Hippocampal formation (tissue), 2 donors: ENCODE measurements around the gene MCC.
"Not testable (repeated sequence)": the region's sequence is repeated elsewhere in the genome, so short reads cannot be mapped to it uniquely, and the experiment has no call there.

Experiments
- DNase-seq, 2 donors: peaks; one replicate each; lab custom pipeline; 2025; lab: John Stamatoyannopoulos, UW

Gene MCC

DNA sequence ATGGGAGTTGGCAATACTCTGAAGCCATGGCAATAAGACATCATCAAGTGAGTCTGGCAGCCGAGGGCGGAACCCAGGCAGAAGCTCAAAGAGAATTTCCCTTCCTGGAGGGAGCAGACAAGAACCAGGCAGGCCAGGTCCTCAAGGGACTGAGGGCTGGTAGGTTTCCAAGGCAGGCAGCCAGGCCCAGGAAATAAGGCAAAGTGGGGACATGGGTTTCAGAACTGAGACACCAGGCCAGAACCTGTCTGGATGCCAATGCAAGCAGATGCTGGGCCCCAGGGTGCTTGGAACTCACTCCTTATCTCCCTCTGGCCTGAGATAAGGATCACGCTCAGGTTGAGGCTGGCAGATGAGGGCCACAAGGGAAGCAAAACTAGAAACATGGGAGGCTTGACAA lies 62.3 kb downstream of the MCC start:
- DNase-seq, result no peak

DNA sequence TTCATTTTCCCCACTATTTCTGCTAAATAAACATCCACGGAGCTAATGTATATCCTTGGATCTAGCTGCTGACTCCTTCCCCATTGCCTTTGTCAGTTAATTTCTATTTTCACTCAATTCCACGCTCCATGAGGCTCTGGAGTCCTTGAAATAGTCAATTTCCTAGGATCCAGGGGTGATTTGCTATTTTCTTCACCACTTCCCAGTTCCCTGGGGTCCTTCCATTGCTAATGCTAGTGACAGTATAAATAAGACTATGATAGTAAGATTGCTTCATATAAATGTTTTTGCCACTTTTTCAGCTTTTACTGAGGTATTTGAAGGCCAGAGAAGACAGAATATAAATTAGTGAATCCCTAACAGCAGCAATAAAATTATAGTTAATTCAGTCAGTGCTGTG lies 66.6 kb downstream of the MCC start:
- no peak for DNase-seq

DNA sequence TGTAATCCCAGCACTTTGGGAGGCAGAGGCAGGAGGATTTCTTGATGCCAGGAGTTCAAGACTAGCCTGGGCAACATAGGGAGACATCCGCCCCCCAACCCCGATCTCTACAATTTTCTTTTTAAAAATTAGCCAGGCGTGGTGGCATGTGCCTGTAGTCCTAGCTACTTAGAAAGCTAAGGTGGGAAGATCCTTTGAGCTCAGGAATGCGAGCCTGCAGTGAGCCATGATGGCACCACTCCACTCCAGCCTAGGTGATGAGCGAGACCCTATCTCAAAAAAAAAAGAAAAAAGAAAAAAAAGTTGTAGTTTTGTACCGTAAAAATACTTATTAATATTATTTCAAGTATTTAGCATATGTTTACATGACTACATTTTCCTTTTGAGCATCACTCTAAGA lies 82.7 kb downstream of the MCC start:
- no peak for DNase-seq

DNA sequence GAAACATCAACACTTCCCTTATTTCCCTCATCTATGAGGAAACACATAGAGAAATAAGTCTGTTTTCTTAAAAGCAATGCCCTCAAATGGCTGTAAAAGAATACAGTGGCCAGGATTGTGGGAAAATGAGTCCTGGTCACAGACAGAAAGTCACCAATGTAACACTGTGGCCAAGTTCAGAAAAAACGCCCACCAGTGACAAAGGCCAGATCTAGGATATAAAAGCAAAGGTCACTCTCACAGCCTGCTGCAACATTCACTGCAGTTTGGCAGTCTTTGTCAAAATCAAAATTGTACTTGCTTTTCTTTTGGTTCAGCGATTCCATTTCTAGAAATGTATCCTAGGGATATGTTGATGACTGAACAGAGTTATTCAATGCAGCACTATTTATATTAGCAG lies 84.0 kb downstream of the MCC start:
- DNase-seq, result no peak

DNA sequence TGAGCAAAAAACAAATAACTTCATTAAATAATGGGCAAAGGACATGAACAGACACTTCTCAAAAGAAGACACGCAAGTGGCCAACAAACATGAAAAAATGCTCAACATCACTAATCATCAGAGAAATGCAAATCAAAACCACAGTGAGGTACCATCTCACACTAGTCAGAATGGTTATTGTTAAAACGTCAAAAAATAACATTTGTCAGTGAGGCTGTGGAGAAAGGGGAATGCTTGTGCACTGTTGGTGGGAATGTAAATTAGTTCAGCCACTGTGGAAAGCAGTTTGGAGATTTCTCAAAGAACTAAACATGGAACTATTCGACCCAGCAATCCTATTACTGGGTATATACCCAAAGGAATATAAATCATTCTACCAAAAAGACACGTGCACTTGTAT lies 90.3 kb downstream of the MCC start:
- DNase-seq, result not testable (repeated sequence)

DNA sequence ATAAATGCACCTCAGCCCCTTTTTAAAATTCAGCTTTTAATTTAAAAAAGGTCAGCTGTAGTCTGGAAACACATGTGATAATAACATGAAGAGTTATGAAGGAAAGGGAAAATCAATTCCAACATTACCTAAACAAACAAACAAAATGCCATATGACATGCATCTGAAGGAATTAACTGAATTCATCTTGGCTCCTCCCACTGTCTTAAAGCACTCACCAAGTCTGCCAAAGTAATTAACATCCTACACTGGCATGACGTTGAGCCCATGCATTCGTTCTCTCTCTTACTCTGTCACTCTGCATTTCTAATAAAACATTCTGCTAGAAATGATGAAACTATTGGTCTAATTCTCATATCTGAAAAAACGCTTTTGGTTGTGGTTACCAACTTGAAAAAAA lies 91.2 kb downstream of the MCC start:
- DNase-seq, result no peak

DNA sequence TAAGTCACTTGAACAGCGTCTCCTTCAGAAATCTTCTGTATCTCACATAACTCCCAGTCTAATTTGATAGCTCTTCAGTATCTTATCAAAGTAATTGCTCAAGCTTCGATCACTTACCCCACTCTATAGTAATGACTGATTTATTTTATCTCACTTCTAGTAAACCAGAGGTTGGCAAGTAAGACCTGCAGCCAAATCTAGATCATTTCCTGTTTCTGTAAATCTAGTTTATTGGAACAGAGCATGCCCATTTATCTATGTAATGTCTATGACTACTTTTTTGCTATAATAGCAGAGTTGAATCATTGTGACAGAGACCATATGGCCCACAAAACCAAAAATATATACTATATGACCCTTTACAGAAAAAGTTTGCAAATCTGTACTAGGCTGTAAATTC lies 93.6 kb downstream of the MCC start:
- no peak for DNase-seq

DNA sequence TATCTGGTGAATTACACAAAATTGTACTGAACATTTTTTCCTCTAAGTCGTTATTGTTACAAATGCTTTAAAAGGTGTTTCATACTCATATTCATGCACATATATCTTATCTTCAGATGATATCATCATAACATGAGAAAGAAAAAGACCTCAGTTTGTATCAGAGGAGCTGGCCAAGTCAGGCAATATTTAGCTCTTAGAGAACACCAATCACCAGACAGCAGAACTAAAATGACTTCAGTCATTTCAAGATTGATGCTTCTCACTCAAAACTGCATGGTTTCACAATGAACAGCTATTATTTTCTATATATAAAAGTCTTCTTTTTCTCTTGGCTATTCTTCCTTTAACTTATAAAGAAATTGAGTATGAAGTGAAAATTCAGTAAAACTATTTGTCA lies 98.0 kb downstream of the MCC start:
- DNase-seq, result no peak

DNA sequence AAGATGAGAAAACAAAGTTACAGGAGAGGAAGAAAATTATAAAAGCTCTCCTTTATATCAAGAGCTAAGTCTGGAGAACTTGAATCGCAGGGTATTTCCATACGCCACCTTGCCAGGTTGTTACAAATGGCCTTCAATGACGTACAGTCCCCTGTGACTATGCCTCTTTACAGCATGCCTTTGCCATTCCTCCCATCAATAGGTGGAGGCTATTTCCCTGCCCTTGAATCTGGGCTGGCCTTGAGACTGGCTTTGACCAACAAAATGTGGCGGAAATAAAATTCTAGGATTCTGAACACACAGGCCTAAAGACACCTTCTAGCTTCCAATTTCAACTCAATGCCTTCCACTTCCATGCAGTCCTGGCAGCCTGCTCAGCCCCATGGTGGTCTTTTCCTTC lies 99.1 kb downstream of the MCC start:
- no peak for DNase-seq

DNA sequence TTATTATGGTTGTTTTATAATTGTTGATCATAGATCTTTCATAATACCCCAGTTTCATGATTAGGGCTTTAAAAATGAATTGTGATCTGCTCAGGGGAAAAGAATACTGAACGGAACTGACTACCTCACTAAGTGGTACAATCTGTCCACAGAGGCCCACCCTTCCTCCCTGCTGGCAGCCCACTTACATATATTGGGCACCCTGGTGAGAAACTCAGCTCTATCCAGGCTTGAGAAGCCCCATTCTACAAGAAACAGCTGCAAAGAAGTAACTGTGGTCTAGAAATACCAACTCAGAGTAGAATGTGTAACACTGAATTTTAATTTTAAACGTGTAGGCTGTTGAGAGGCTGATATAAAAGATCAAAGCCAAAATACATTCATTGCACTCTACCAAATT lies 100.4 kb downstream of the MCC start:
- DNase-seq, result no peak

DNA sequence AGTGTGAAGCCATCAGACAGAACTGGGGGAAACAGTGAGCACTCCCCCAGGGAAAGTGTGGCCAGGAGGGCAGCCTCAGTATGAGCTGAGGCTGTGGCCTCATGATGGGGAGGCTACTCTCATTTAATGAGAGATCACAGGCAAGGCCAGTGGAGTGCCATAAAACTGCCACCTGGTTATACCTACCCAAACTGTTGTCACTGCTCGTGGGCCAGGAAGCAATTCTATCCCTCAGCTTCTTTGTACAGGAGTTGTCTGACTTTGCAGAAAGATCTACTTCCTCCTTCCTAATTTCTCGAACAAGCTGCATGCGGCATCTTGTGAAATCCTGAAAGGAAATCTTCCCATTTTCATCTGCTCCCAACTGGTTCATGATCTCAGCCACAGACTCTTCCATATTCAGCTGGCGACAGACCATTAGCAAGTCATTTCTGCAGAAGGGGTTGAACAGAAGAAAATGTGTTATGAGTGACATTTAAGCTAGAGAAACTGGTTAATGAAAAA lies 103.4 kb downstream of the MCC start:
- no peak for DNase-seq

DNA sequence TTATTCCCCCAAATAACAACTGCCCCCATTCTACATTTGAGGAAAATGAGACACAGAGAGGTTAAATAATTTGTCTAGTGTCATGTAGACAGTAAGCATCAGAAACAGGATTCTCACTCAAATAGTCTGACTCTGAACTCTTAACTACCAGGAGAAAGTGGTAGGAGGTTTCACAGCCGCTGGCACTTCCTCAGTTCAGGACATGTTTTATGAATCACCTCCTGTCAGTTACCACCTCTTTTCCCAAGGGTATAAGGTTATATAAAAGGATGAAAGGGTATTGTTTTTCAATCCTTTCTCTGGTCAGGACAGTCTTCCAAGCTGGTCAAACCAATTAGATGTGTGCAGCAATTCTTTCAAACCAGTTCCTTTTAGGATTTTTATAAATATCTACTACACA lies 105.5 kb downstream of the MCC start:
- no peak for DNase-seq

DNA sequence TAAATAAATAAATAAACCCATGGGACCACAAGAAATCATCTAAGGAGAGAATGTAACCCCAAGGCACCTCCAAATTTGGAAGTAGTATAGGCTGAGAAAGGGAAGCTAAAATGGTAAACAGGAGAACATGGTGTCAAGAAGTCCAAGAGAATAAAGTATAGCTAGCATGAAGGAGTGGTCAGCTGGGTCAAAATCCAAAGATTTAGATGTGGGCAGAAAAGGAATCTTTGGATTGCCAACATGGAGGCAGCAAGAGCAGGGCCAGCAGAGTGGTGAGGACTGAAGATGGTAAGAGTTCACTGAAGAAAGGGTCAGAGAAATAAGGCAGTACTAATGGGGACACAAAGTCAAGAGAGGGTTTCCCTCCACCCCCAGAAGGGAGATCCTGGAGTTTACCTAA lies 106.5 kb downstream of the MCC start:
- DNase-seq, result no peak

DNA sequence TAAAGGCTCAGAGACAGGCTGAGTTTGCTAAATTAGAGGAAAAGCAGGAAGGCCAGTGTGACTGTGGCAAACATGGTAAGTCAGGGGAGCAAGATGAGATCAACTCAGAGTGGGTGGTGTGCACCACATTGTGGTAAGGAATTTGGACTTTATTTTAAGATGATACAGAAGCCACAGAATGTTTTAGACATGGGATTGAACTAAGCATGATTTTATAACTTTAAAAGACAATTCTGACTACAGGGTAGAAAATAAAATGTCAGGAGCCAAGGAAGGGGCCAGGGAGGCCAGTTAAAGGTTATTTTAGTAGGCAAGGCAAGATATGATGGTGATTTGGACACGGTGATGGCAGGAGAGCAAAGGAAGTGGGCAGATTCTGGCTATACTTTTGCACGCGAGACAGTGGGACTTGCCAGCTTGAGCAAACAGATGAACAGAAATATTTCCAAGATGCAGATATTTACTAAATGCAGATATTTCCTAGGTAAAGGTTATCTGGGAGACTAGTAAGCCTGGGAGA lies 107.4 kb downstream of the MCC start:
- no peak for DNase-seq

DNA sequence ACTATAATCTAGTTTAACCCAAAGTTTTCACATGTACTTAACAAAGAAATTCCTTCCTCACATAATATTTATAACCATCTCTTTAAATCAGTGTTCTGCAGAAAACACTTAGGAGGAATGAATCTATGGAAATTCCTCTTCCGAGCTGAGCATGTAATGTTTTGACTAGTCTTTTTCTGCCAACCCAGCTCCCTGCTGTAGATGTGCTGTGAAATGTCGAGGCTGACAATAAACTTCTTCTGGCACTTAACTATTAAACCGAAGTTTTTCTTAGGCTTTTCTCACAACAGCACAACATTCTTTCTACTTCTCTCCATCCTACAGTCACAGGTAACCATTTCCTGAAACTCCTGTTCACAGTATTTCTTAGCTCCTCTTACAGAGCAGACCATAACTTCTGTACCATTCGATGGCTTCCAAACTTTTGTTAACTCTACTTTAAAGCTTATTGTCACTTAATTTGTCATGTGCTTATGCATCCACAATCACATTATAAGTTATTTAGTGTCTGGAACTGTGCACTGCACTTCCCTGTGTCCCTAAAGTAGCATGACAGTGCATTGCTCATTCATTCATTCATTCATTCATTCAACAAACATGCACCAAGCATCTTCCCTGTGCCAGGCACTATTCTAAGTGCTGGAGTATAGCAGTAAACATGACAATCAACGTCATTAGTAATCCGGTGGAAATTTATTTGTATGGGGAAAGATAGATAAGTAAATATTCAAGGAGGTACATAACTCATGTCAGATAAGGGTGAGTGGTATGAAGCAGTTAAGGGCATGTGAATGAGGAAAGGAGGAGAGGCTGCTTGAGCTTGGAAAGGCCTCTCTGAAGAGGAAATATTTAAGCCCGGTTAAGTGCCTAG lies 108.1 kb downstream of the MCC start:
- DNase-seq, result no peak

DNA sequence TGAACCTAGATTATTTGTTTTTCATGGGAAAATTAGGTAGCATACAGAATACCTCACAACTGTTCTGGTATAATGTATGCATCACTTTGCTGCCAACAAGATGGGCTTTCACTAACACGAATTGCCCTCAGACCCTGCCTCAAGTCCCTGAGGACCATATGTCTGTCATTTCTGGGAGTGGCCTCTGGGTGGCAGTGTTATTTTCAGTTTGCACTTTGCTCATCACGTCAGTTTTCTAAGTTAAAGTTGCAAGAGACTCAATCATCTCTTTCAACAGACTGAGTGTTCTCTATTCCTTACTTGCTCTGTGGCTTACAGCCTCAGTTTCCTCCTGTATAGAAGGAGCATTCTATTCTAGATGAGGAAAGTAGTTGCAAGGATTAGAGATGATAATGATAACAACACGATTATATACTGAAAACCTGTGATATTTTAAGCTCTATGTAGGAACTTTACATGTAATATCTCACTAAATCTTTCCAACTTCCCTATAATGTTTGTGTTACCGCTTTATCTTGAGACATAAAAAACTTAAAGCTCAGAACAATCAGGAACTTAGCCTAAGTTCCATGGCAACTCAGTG lies 109.2 kb downstream of the MCC start:
- DNase-seq, result peak; percentile 38 to 45

DNA sequence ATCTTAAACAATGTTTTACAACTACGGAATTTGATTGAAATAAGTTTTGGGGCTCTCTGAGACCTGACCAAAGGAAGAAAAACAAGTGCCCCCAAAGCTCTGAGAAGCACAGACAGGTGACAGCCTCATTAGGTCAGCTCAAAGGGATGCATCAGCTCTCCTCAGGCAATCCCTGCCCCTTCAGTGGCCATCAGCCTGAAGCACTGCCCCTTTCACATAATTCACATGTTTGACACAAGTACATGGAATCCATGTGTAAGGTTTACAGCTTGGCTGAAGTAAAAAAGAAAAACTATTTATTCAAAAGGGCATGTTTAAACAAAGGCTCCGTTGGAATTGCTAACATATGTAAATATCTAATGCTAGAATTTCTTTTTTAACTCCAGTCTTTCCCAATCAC lies 109.7 kb downstream of the MCC start:
- no peak for DNase-seq

DNA sequence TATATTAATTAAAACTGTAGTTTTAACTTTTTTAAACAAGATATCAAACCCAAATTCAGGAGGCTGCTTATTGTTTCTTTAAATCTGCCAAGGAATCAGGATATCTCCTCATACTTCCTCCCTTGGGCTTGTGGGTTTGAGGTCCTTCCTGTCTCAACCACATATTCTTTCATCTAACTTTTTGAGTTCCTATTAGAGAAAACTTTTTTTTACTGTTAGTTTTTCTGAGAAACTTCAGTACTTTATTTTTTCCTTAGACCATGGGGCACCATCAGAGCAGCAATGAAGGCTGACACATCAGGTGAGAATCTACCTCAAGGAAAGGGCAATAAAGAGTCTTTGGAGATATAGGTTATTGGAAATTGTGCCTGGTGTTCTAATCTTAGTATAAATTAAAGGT lies 110.2 kb downstream of the MCC start:
- DNase-seq, result no peak

DNA sequence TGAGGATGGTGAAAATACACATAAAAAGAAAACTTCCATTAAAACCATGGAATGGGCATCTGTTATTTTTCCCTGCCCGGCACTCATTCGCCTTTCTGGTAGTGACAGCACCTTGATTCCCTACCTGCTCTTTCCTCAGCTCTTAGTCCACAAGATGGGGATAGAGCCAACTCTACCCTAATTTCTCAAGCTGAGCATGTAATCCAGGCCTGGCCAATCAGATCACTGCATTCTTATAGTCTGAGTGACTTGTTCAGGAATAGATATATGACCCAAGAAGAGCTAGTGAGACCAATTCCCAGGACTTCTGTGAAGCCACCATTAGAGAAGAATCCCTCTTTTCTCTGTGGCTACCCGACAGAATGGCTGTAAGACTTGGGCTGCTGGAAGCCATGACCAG lies 111.6 kb downstream of the MCC start:
- DNase-seq, result no peak

DNA sequence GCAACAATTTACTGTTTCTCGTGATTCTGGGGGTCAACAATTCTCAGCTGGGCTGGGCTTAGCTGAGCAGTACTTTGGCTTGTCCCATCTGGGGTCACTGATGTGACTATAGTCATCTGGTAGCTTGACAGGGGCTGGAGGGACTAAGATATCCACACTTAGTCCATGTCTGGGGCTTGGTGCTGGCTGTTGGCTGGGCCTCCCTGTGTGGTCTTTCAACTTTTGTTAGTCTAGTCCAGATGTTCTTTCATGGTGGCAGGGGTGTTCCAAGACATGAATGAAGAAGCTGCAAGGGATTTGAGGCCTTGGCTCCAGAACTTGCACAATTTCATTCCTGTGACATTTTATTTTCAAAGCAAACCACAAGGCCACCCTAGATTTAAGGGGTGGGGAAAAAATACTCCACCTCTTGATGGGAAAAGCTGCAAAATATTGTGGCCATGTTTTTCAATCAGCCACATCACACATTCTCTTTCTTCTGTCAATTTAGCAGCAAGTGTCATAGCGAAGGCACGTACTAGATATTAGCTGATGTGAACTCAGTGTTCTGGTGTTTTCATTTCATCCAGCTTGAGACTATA lies 112.7 kb downstream of the MCC start:
- DNase-seq, result no peak

DNA sequence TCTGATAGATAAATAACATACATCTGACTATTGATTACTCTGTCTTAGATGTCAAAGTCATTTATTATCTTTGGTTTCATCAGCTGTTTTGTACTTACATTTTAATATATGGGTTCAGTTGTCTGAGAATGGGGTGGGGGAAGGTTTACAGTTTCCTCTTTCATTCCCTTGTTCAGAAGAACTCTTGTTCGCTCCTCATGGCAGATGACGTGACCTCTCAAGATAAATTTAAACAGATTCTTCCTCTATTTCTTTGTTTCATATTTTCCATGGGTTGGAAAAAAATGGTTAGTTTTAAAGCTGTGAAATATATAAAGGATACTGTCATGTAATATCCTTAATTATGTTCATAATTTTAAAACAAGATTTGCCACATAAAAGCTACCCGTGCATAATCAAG lies 114.8 kb downstream of the MCC start:
- DNase-seq, result no peak

DNA sequence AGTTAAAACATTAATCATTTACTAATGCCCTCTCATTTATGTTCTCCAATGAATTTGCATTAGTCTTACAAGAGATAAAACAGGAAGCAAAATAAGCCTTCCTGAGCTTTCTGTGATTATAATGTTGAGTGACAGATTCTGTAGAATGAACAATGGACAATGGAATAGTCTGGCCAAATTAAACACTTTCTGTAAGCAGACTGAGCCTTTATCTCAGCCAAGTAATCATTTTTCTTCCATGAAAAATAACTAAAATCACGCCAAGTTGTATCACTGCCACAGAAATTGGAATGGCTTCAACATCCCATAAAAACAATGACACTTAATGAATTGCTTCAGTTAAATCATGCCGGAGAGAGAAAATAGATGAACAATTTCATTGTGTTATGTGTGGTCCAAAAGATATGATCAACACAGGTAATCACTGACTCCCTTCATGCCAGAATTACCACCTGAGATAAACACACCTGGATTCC lies 116.5 kb downstream of the MCC start:
- DNase-seq, result no peak

DNA sequence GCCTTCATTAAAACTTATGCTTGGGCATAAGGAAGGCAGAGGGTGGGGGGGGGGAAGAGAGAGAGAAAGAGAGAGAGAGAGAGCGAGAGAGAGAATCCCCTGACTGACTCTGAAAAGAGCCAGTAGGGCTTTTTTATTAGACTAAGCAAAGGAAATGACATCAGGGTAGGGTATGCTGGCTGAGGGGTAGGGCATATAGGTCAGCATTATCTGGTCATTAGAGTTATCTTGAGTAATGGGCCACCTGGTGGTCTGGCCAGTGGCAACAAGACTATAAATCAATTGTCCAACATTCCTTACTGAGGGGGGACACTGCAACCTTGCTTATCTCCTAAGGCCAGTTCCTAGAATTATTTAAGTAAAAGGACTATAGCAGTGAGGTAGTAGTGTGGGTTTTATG lies 120.7 kb downstream of the MCC start:
- no peak for DNase-seq
